D721Med (cell line): ENCODE measurements around the gene CHST11.

ENCODE experiments used
- DNase-seq: peaks from one replicate; pipeline ENCODE4 v3.0.0; 2011; ENCODE audit warnings: low spot score; ENCODE audit not compliant: insufficient read length
- FAIRE-seq: peaks from 2 replicates; lab custom pipeline; 2011; peaks lifted over from hg19 to GRCh38; lab: Jason Lieb, UNC
- TF ChIP-seq, protein P1 (sequence below): IDR thresholded peaks from 2 replicates; pipeline ENCODE4 v1.5.1; 2012; ENCODE audit warnings: mild to moderate bottlenecking, control low read depth; ENCODE audit not compliant: insufficient read depth; ENCODE audit errors: missing control alignments

The CHST11 gene

DNA sequence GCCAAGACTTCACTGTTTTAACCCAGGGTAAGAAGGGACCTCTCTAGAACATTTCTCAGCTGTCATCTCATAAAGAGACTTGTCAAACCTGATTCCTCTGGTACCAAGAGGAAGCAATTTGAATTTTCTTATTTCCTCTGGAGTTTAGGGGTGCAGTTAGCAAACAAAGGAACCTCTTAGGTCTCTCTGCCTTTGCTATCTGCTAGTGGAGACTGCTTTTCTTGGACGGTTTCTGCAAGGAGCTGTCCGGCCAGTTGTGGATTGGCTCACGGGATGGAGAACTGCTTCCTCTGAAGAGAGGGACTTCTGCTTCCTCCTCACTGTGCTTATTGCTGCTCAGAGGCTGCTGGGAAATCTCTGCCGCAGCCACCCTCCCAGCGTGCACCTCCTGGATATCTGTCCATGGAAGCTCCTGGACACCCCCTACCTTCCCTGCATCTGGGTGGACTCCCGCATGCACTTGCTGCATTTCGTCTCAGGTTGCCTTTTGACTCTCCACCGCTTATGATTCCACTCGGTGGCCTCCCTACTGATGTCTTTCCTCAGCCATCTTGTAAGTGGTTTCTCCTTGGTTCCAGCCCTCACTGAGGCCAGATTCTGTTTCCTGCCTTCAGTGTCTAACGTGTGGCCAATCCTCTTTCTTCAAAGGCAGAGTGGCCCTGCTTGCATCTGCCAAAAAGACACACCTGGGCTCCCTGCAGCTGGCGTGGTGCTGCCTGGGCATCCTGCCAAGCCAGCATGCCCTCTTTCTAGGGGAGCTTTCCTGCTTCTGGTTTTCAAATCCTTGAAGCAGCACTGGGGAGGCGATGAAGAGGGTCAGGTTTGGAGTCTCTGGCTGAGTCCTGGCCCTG lies 187.3 kb downstream of the CHST11 start:
- FAIRE-seq (no peak), DNase-seq (no peak)
- TF ChIP-seq, protein P1, sequence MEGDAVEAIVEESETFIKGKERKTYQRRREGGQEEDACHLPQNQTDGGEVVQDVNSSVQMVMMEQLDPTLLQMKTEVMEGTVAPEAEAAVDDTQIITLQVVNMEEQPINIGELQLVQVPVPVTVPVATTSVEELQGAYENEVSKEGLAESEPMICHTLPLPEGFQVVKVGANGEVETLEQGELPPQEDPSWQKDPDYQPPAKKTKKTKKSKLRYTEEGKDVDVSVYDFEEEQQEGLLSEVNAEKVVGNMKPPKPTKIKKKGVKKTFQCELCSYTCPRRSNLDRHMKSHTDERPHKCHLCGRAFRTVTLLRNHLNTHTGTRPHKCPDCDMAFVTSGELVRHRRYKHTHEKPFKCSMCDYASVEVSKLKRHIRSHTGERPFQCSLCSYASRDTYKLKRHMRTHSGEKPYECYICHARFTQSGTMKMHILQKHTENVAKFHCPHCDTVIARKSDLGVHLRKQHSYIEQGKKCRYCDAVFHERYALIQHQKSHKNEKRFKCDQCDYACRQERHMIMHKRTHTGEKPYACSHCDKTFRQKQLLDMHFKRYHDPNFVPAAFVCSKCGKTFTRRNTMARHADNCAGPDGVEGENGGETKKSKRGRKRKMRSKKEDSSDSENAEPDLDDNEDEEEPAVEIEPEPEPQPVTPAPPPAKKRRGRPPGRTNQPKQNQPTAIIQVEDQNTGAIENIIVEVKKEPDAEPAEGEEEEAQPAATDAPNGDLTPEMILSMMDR = no peak

DNA sequence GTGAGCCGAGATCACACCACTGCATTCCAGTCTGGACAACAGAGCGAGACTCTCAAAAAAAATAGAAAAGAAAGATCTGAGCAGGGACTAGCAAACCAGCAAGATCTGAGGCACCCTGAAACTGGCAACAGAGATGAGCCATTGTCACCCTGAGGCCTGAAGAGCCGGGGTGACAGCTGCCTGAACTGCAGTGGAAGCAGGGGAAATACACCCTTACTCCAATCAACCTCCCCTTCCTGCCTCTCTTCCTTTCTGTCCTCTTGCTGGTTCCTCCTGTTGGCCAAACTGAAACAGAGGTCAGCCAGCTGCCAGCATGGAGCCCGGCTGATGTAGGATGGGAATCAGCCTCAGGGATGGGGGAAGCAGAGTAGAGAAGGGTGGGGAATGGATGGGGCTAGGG lies 192.0 kb downstream of the CHST11 start:
- TF ChIP-seq, protein P1 = no peak
- DNase-seq (no peak), FAIRE-seq (no peak)

DNA sequence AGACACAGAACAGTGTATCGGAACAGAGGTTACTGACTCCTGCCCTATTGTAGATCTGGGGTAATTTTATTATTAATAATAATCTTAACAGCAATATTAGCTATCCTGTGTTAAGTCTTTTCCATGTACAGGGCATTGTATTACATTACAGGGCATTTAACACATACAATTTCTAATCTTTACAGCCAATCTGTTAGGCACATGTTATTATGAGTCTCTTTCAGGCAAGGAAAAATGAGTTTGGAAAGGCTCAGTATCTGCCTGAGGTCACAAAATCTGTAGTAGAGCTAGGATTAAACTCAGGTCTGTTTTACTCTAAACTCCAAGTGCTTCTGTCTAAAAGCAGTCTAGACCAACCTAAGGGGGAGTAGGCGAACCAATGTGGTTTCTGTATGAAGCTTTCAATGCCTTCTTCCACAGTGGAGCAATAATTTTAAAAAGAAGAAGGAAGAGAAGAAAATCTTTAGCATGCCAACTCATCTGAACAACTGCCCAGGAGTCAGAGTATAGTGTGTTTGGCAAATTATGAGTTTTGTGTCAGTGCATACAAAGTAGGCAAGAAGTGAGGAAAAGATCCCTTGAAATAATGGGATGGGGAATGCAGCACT lies 192.6 kb downstream of the CHST11 start:
- FAIRE-seq (no peak), DNase-seq (no peak)

DNA sequence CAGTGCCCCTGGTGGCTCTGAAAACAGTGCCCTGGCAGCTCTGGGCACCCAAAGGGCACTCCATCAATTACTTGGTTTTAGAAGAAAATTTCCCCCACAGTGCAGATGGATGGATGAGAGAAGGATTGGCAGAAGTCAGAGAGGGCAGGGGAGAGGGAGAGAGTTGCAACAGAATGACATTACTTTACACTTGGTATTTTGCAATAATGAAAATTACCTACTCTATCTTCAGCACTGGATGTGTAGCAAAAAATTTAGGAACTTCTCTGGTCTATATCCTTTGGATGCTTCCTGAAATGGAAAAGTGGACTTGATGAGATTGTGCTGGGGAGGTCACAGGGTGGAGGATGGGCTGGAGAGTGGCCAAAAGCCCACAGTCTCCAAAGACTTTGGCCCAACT lies 193.2 kb downstream of the CHST11 start:
- TF ChIP-seq, protein P1 = no peak
- no peak for DNase-seq

More for the DNA sequence above, 192.6 kb downstream of the CHST11 start:
- TF ChIP-seq, protein P1 = no peak

DNA sequence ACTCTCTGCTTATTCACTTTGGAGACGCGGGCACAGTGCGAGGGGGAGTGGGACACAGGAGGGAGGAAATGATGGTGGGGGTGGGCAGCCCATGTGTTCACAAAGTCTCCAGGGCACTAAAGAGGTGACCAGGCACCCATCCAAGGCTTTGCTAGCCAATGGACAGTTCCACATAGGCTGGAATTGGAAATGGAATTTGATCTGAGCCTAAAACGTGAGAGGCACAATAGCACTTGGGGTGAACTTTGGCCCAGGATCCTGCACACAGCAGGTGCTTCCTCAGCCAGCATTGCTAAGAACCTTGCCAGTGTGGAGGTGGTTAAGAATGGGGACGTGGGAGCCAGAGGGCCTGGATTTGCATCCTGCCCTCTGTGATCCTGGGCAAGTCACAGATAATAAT lies 193.8 kb downstream of the CHST11 start:
- DNase-seq (no peak), FAIRE-seq (no peak)
- TF ChIP-seq, protein P1 = no peak

More for the DNA sequence above, 193.2 kb downstream of the CHST11 start:
- no peak for FAIRE-seq

DNA sequence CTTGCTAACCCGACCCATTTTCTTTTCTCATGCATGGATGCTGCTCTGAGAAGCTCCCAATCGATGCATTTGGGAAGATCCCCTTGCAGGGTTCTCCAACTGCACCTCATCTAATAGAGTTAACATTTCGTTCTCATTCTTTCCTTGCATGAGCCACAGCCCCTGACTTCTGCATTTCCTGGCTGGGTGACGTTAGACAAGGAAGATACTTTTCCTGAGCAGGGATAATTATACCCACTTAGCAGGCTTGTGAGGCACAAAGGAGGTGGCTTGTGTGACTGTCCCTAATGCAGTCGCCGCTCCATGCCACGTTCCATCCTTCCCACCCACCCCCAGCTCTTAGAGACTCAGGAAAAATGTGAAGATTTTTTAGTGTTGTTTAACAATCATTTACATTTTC lies 195.1 kb downstream of the CHST11 start:
- TF ChIP-seq, protein P1 = no peak
- DNase-seq = no peak
- FAIRE-seq = no peak

DNA sequence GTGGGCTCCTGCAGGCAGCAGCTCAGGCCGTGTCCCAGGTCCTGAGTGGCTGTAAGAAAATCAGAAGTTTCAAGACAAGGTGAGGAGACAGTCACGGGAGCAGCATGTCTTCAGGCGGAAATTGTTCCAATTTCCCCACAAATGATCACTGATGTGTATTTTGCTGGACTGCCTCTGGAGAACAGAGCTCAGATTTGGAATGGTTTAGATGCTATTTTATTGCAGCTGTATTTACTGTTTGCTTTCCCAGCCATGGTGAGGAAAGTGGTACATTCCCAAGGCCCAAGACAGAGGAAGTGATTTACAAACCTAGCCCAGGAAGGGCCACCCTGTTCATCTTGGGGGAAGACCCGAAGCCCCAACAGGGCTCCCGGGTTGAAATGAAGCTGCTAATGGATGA lies 195.6 kb downstream of the CHST11 start:
- DNase-seq = no peak
- TF ChIP-seq, protein P1 = no peak
- FAIRE-seq = no peak
